Measurements from ENCODE around the gene SYNGAP1.

DNA sequence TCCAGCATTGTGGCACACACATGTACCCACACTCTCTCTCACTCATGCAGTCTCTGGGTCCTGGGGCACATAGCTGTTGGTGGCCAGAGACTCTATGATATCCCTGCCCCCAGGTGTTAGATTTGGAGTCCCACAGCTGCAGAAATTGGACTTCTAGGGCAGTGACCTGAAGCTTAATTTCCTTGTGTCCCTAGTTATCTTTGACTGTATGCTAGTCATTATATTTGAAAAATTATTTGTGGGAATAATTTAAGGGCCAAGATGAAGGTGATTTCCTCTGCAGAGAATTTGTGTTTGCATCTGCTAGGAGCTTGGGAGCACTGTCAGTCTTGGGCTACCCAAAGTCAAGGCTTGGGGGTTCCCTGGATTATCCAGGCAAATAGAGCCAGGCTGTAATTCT lies 84.6 kb downstream of the SYNGAP1 start:
- TF ChIP-seq, protein P1, sequence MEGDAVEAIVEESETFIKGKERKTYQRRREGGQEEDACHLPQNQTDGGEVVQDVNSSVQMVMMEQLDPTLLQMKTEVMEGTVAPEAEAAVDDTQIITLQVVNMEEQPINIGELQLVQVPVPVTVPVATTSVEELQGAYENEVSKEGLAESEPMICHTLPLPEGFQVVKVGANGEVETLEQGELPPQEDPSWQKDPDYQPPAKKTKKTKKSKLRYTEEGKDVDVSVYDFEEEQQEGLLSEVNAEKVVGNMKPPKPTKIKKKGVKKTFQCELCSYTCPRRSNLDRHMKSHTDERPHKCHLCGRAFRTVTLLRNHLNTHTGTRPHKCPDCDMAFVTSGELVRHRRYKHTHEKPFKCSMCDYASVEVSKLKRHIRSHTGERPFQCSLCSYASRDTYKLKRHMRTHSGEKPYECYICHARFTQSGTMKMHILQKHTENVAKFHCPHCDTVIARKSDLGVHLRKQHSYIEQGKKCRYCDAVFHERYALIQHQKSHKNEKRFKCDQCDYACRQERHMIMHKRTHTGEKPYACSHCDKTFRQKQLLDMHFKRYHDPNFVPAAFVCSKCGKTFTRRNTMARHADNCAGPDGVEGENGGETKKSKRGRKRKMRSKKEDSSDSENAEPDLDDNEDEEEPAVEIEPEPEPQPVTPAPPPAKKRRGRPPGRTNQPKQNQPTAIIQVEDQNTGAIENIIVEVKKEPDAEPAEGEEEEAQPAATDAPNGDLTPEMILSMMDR (IDR thresholded peaks at IDR 0.05): no peak
- TF ChIP-seq TCF7L2 (IDR thresholded peaks at IDR 0.05; ENCODE audit: low read depth, low read length): no peak

Data from Panc1 (cell line).